K562 (cell line): ENCODE measurements around the gene CDK14. TPM values are rescaled to one million over a fixed set of nuclear protein-coding genes. Genes with fewer than 3 reads are reported as not detected.

Experiments used
- ATAC-seq: fragments of 200-7000 bp; cut with Tn5 transposase; 3 replicates; pipeline ENCODE4 v1.9.1; 2020; ENCODE audit warnings: moderate library complexity
- BruUV-seq: library from RNA; stranded (reverse); fragments of 400-500 nt; replicated peaks from 2 replicates; lab custom pipeline; 2021; lab: Mats Ljungman, UMichigan
- CTCF ChIA-PET: fragments of 300-600 bp; formaldehyde crosslinking; extraction: SDS; loops from one replicate; lab custom pipeline; 2021; ENCODE audit warnings: low intra/inter-chr PET ratio; lab: Yijun Ruan, JAX
- POLR2A ChIA-PET: fragments of 300-600, 350-650 bp; sonication (Branson Sonifier 250); formaldehyde crosslinking; extraction: SDS; loops from one replicate; lab custom pipeline; 2021; ENCODE audit warnings: antibody characterized with exemption, inconsistent platforms; lab: Yijun Ruan, JAX
- DNase-seq, 4 experiments: peaks; one replicate each; pipeline versions ENCODE4 v3.0.0 to v3.0.0-alpha.2; 2011 to 2018; ENCODE audit warnings: low spot score in 3 of 4, mixed read lengths in 3 of 4; ENCODE audit errors: extremely low read depth in 1 of 4
- FAIRE-seq: peaks from 2 replicates; lab custom pipeline; 2011; peaks lifted over from hg19 to GRCh38; lab: Jason Lieb, UNC
- H2AFZ ChIP-seq: 2 replicates; pipeline ENCODE4 v1.6.0; 2011; ENCODE audit warnings: low read depth, low read length, control low read depth, inconsistent platforms
- H3K27ac ChIP-seq: fragments of 200-600 bp; 3 replicates; pipeline ENCODE4 v1.8.0; 2011; ENCODE audit warnings: low read depth, mild to moderate bottlenecking, control low read depth, inconsistent platforms, low read length, moderate library complexity, mixed read lengths; ENCODE audit errors: extremely low read depth
- H3K27me3 ChIP-seq, 2 experiments: fragments of 300-600 bp in 1 of 2; 2 replicates in 1 of 2; 3 replicates in 1 of 2; pipeline versions ENCODE4 v1.6.0 to v1.8.0; 2011; ENCODE audit warnings: inconsistent platforms in 2 of 2, low read length in 2 of 2, mild to moderate bottlenecking in 1 of 2, mixed read lengths in 1 of 2, moderate library complexity in 1 of 2; ENCODE audit not compliant: control insufficient read depth in 2 of 2, insufficient read depth in 2 of 2
- H3K36me3 ChIP-seq: fragments of 300-600 bp; 3 replicates; pipeline ENCODE4 v1.8.0; 2011; ENCODE audit warnings: mild to moderate bottlenecking, low read length, inconsistent platforms; ENCODE audit not compliant: control insufficient read depth, insufficient read depth
- H3K4me1 ChIP-seq, 2 experiments: fragments of 200-600 bp in 1 of 2; replicated peaks in 1 of 2; 2 replicates in 1 of 2; 3 replicates in 1 of 2; pipeline versions ENCODE4 v1.5.1 to v1.8.0; 2011; ENCODE audit warnings: inconsistent platforms in 2 of 2, low read length in 2 of 2, mild to moderate bottlenecking in 1 of 2, mixed read lengths in 1 of 2, moderate library complexity in 1 of 2; ENCODE audit not compliant: control insufficient read depth in 2 of 2, insufficient read depth in 2 of 2
- H3K4me2 ChIP-seq: 2 replicates; pipeline ENCODE4 v1.6.1; 2011; ENCODE audit warnings: low read length, control low read depth, inconsistent platforms, mixed read lengths; ENCODE audit not compliant: insufficient read depth
- H3K4me3 ChIP-seq: fragments of 200-600 bp; sonication (generic), shearing (Covaris generic); 2 replicates; pipeline ENCODE4 v1.5.1; 2016; ENCODE audit warnings: control low read depth, inconsistent platforms
- H3K79me2 ChIP-seq: fragments of 200-600 bp; 3 replicates; pipeline ENCODE4 v1.8.0; 2011; ENCODE audit warnings: low read length, inconsistent platforms; ENCODE audit not compliant: control insufficient read depth, insufficient read depth
- H3K9ac ChIP-seq, 2 experiments: 2 replicates each; pipeline versions ENCODE4 v1.6.0 to v1.6.1; 2011; ENCODE audit warnings: low read depth in 2 of 2, low read length in 2 of 2, control low read depth in 1 of 2, inconsistent platforms in 1 of 2, mild to moderate bottlenecking in 1 of 2, mixed read lengths in 1 of 2; ENCODE audit not compliant: insufficient read depth in 1 of 2
- H3K9me1 ChIP-seq: one replicate; pipeline ENCODE4 v1.6.0; 2011; ENCODE audit warnings: inconsistent platforms, mild to moderate bottlenecking, low read length, moderate library complexity; ENCODE audit not compliant: control insufficient read depth, insufficient read depth
- H3K9me3 ChIP-seq: replicated peaks from 2 replicates; pipeline ENCODE4 v1.5.1; 2011; ENCODE audit warnings: low read depth, low read length, inconsistent platforms; ENCODE audit not compliant: control insufficient read depth, insufficient read depth
- H4K20me1 ChIP-seq: replicated peaks from 2 replicates; pipeline ENCODE4 v1.6.1; 2011; ENCODE audit warnings: low read length, inconsistent platforms, mixed read lengths; ENCODE audit not compliant: control insufficient read depth, insufficient read depth
- ATF4 ChIP-seq: fragments of 450-650 bp; formaldehyde crosslinking; IDR thresholded peaks from 2 replicates; pipeline ENCODE4 v1.4.0; 2022; ENCODE audit warnings: mild to moderate bottlenecking, moderate library complexity
- CLOCK ChIP-seq: fragments of 250-450 bp; sonication (Bioruptor Pico); IDR thresholded peaks from 2 replicates; pipeline ENCODE4 v1.4.0; 2020; ENCODE audit warnings: mild to moderate bottlenecking, moderate library complexity, borderline replicate concordance
- DLX4 ChIP-seq: fragments of 250-450 bp; sonication (Bioruptor Pico); IDR thresholded peaks from 2 replicates; pipeline ENCODE4 v1.6.1; 2021; ENCODE audit warnings: mild to moderate bottlenecking
- ELF1 ChIP-seq: fragments of 200-800 bp; sonication (Bioruptor generic); IDR thresholded peaks from 2 replicates; pipeline ENCODE4 v1.6.1; 2016; ENCODE audit warnings: missing genetic modification characterization, missing compliant biosample characterization
- ESRRA ChIP-seq: fragments of 450-650 bp; IDR thresholded peaks from 2 replicates; pipeline ENCODE4 v1.6.1; 2014; ENCODE audit warnings: low read depth, mild to moderate bottlenecking, moderate library complexity, borderline replicate concordance
- HINFP ChIP-seq: fragments of 450-650 bp; conservative IDR thresholded peaks from 2 replicates; pipeline ENCODE4 v1.6.1; 2016; ENCODE audit warnings: missing genetic modification characterization, low read depth, mild to moderate bottlenecking, control low read depth, missing compliant biosample characterization
- KDM4B ChIP-seq, 2 experiments: fragments of 450-650 bp in 1 of 2; sonication (generic) in 1 of 2; IDR thresholded peaks; 2 replicates each; pipeline ENCODE4 v1.6.1; 2016 to 2017; ENCODE audit warnings: borderline replicate concordance in 2 of 2, antibody characterized with exemption in 1 of 2, low read depth in 1 of 2, mild to moderate bottlenecking in 1 of 2
- LCOR ChIP-seq: sonication (generic); formaldehyde crosslinking; IDR thresholded peaks from 2 replicates; pipeline ENCODE4 v1.8.0; 2022; ENCODE audit warnings: mild to moderate bottlenecking, missing genetic modification reagents
- MXD1 ChIP-seq: fragments of 250-450 bp; sonication (Bioruptor Pico); IDR thresholded peaks from 2 replicates; pipeline ENCODE4 v1.8.0; 2021; ENCODE audit warnings: borderline replicate concordance, mild to moderate bottlenecking, moderate library complexity; ENCODE audit not compliant: poor library complexity, severe bottlenecking
- NCOR1 ChIP-seq: fragments of 450-650 bp; IDR thresholded peaks from 2 replicates; pipeline ENCODE4 v1.6.1; 2016; ENCODE audit warnings: mild to moderate bottlenecking, moderate library complexity
- POLR2H ChIP-seq: IDR thresholded peaks from 2 replicates; pipeline ENCODE4 v1.6.1; 2016; ENCODE audit warnings: missing genetic modification characterization, low read depth, mild to moderate bottlenecking, control low read depth, missing compliant biosample characterization, moderate library complexity
- RFX7 ChIP-seq: fragments of 250-450 bp; sonication (Bioruptor Pico); IDR thresholded peaks from 2 replicates; pipeline ENCODE4 v1.5.1; 2021; ENCODE audit warnings: mild to moderate bottlenecking
- ZNF121 ChIP-seq: sonication (generic); formaldehyde crosslinking; conservative IDR thresholded peaks from 2 replicates; pipeline ENCODE4 v1.8.0; 2022; ENCODE audit warnings: missing genetic modification reagents
- ZNF324 ChIP-seq: fragments of 250-450 bp; sonication (Bioruptor Pico); IDR thresholded peaks from 2 replicates; pipeline ENCODE4 v1.4.0; 2020; ENCODE audit warnings: mild to moderate bottlenecking
- ZNF717 ChIP-seq: fragments of 250-450 bp; sonication (Bioruptor Pico); IDR thresholded peaks from 2 replicates; pipeline ENCODE4 v1.5.0; 2021
- ZSCAN29 ChIP-seq: fragments of 450-650 bp; IDR thresholded peaks from 2 replicates; pipeline ENCODE4 v1.6.1; 2017
- WGBS: fragments of 100-300 bp; shearing (Covaris generic); methylation state at CpG from one replicate; pipeline ENCODE4 v1.1.6; 2016; ENCODE audit warnings: low coverage, mixed read lengths; ENCODE audit not compliant: insufficient coverage; ENCODE audit errors: missing lambda C conversion rate; 5-methylcytosine and 5-hydroxymethylcytosine counted together
- in situ Hi-C: fragments of 300-500 bp; cut with MboI; formaldehyde crosslinking; loops from 4 replicates; pipeline ENCODE4 v1.15.0; 2018; ENCODE audit warnings: inconsistent platforms, mixed read lengths
- intact Hi-C: fragments of 100-400 bp; cut with micrococcal nuclease; formaldehyde crosslinking; loops from 2 replicates; pipeline ENCODE4 v1.14.2; 2022
- polyA plus RNA-seq, 8 experiments: library from polyadenylated mRNA; depleted of rRNA in 4 of 8; stranded (reverse) in 5 of 8; unstranded in 3 of 8; fragments of >200 nt; fragmentation: Nextera tagmentation in 2 of 8; fragmentation: Illumina TruSeq in 1 of 8; extraction: Ambion mirVana in 2 of 8; extraction: Trizol in 1 of 8; gene quantifications; 2 replicates each; pipeline versions ENCODE4 v1.2.1 to v1.2.3, GENCODE V29; 2011 to 2014; ENCODE audit warnings: inconsistent platforms in 1 of 8, missing spikeins in 1 of 8
- total RNA-seq, 7 experiments: library from RNA; depleted of rRNA in 6 of 7; stranded (reverse); fragments of >200 nt in 6 of 7; fragmentation: Illumina TruSeq in 2 of 7; extraction: Trizol in 2 of 7; gene quantifications; 2 replicates each; pipeline versions ENCODE4 v1.2.1 to v1.2.3, GENCODE V29; 2011 to 2021; ENCODE audit warnings: low replicate concordance in 1 of 7

The CDK14 gene
- total and polyA plus RNA-seq, 9 of the 15 experiments (the other 6 are each of a cell fraction or from before 2014, with no cell fraction given), result 0.03 to 0.91 (median 0.16) TPM

- no peak for TF ChIP-seq ATF4 (CRISPR knock-in tag)
- TF ChIP-seq ZNF717 (CRISPR knock-in tag), result no peak
- TF ChIP-seq RFX7, result no peak
- no peak for TF ChIP-seq ESRRA
- TF ChIP-seq ZSCAN29, result no peak
- no peak for TF ChIP-seq ZNF121 (CRISPR knock-in tag)
- TF ChIP-seq NCOR1, result no peak
- TF ChIP-seq DLX4 (CRISPR knock-in tag), result no peak
- no peak for TF ChIP-seq POLR2H (tag)
- TF ChIP-seq ZNF324 (CRISPR knock-in tag), result no peak
- TF ChIP-seq KDM4B (IDR thresholded peaks at IDR 0.05; ENCODE audit: borderline replicate concordance in 2 of 2, low read depth in 1 of 2), result no peak
Observed at GRCh38 chr7:90968871-90969270, 372.8 kb downstream of the CDK14 start (continued).

GRCh38 chr7:90972906-90973550, 376.9 kb downstream of the CDK14 start:
- Histone ChIP-seq H2AFZ (no peak overlapping the region), H3K27ac (no peak overlapping the region), H3K9me1 (no peaks in the 10 kb centered on the region), H3K9me3 (no peaks in the 10 kb centered on the region), H3K36me3 (no peaks in the 10 kb centered on the region), H3K27me3 (no peaks in the 10 kb centered on the region), H3K9ac (no peak overlapping the region), H3K4me2 (no peak overlapping the region), H4K20me1 (no peaks in the 10 kb centered on the region), H3K4me1 (no peaks in the 10 kb centered on the region), H3K79me2 (no peaks in the 10 kb centered on the region), H3K4me3 (no peak overlapping the region)
- intact Hi-C loops (no loop called here), in situ Hi-C loops (no loop called here)
- WGBS, result 1% methylated on average over 4 of the region's 4 CpGs
- ChIA-PET CTCF (no interaction called here), POLR2A (no interaction called here)
- FAIRE-seq (no peak), ATAC-seq (no peak), DNase-seq (no peak)
- no TSS peak for BruUV-seq
- no peak for TF ChIP-seq CLOCK
- TF ChIP-seq ELF1 (tag), result no peak
- TF ChIP-seq MXD1 (CRISPR knock-in tag), result no peak
- TF ChIP-seq LCOR (CRISPR knock-in tag), result no peak
- no peak for TF ChIP-seq HINFP (tag)
